Lower leg skin (tissue), 3 donors: Measurements from ENCODE around the gene ANKRD34B.

ENCODE experiments used
- POLR2A ChIP-seq, 2 donors: fragments of 450-650 bp; IDR thresholded peaks; one replicate each; pipeline ENCODE4 v1.6.1; 2016 to 2017; ENCODE audit warnings: antibody characterized with exemption in 2 of 2, mild to moderate bottlenecking in 1 of 2, moderate library complexity in 1 of 2
- TF ChIP-seq, protein P1 (sequence below), 3 donors: fragments of 450-650 bp; IDR thresholded peaks; one replicate each; pipeline ENCODE4 v1.5.1; 2016; ENCODE audit warnings: antibody characterized with exemption in 3 of 3, mild to moderate bottlenecking in 3 of 3, moderate library complexity in 2 of 3

DNA sequence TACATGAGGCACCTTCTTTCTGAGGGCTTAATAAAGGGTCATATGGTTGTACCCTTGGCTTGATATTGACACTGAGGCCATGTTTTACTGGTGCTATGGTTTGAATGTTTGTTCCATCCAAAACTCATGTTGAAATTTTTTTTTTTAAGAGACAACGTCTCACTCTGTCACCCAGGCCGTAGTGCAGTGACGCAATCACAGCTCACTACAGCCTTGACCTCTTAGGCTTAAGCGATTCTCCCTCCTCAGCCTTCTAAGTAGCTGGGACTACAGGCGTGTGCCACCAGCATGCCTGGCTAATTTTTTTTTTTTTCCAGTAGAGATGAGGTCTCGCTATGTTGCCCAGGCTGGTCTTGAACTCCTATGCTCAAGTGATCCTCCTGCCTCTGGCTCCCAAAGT is 61.2 kb downstream of the ANKRD34B start:
- TF ChIP-seq POLR2A (IDR thresholded peaks at IDR 0.05) = no peak
- TF ChIP-seq, protein P1, sequence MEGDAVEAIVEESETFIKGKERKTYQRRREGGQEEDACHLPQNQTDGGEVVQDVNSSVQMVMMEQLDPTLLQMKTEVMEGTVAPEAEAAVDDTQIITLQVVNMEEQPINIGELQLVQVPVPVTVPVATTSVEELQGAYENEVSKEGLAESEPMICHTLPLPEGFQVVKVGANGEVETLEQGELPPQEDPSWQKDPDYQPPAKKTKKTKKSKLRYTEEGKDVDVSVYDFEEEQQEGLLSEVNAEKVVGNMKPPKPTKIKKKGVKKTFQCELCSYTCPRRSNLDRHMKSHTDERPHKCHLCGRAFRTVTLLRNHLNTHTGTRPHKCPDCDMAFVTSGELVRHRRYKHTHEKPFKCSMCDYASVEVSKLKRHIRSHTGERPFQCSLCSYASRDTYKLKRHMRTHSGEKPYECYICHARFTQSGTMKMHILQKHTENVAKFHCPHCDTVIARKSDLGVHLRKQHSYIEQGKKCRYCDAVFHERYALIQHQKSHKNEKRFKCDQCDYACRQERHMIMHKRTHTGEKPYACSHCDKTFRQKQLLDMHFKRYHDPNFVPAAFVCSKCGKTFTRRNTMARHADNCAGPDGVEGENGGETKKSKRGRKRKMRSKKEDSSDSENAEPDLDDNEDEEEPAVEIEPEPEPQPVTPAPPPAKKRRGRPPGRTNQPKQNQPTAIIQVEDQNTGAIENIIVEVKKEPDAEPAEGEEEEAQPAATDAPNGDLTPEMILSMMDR (IDR thresholded peaks at IDR 0.05) = no peak
